Dendritic cell treated with granulocyte-macrophage colony-stimulating factor and Interleukin-4, amounts not matched to agents 40 ng/mL and 50 ng/mL, for 4 days (primary cell): ENCODE measurements around the gene SYNE1.
"Not testable (repeated sequence)": the region's sequence is repeated elsewhere in the genome, so short reads cannot be mapped to it uniquely, and the experiment has no call there.

ENCODE experiments used
- H3K27ac Mint-ChIP-seq: one replicate; pipeline ENCODE4 v1.8.0; 2022; ENCODE audit warnings: mild to moderate bottlenecking, mixed read lengths
- H3K27me3 Mint-ChIP-seq: one replicate; pipeline ENCODE4 v1.8.0; 2022; ENCODE audit warnings: mild to moderate bottlenecking, mixed read lengths
- H3K36me3 Mint-ChIP-seq: one replicate; pipeline ENCODE4 v1.8.0; 2022; ENCODE audit warnings: low read depth, mixed read lengths
- H3K4me1 Mint-ChIP-seq: one replicate; pipeline ENCODE4 v1.8.0; 2022; ENCODE audit warnings: low read depth, mixed read lengths
- H3K4me3 Mint-ChIP-seq: one replicate; pipeline ENCODE4 v1.8.0; 2022; ENCODE audit warnings: mild to moderate bottlenecking, moderate library complexity, mixed read lengths
- H3K9me3 Mint-ChIP-seq: one replicate; pipeline ENCODE4 v1.8.0; 2022; ENCODE audit warnings: mixed read lengths
- intact Hi-C: fragments of 100-400 bp; cut with micrococcal nuclease; formaldehyde crosslinking; loops from one replicate; pipeline ENCODE4 v1.15.0; 2022

Gene SYNE1

DNA sequence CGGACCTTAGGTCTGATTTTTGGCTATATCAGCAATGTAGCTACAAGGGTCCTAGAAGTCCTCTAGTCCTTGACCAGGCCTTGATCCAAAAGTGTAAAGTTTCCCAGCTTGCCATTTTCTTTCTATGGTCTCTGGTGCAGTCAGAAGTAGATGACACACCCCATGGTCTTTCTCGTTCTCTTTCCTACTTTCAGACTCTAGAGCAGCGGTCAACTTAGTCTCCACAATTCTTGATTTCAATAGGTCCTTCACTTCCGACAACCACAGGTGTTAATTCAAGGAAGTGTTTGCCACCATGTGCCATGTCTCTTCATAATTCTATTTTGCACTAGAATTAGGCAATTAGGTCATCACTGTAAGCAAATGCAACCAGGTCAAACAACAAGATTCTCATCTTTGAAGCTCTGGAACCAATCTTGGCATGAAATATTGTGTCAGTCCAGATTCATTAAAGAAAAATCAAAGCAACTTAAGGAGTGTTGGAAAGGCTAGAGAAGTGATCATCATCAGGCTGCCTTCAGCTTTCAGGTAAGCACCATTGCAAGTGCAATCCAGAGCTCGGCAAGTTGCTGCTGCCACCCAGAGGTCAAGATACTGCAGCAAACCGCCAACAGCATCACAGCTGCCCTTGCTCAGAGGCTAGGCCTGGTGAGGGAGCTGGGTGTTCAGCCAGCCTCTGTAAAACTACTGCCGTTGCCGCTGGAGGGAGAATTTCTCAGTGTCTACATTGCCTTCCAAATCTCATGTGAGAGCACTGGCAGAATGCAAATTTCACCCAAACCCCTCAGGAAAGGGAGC lies 5.6 kb upstream of the SYNE1 start:
- intact Hi-C loops = loop anchor here (1.0 kb wide), 1 partner anchor 90 kb away; no protein-coding TSS in a partner anchor
- peaks cover 5% of the 10 kb centered on the region for H3K4me1 Mint-ChIP-seq

DNA sequence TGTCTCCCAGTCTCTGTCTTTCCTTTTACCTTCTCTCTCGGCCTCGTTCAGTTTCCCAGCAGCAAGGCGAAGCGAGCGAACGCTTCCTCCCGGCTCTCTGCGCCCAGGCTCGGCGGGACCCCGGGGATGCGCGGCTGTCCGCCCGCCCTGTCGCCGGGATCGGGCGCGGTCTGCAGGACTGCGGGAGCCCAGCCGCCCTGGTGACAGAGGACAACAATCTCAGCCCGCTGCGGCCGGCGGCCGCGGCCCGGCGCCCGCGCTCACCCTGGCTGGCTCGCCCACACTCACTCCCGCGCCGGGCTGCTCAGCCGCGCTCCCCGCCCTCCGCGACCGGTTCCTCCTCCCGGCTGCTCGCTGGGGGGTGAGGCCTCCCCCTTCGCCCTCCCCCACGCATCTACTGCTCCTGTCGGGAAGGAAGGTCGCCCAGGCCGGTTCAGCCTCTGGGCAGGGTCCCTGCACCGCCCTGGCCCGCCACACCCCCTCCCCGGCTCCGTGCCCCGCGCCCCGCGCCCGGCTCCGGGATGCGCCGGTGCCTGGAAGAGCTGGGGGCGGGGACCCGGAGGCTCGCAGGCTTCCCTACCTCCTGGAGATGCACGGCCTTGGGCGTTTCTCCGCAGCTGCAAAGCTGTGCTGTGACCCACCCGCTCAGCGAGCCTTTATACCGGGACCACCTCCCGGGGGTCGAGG lies 410 bp downstream of the SYNE1 start:
- Mint-ChIP-seq H3K4me1 (peaks cover 29% of the 10 kb centered on the region), H3K27ac (peak overlapping the region; percentile 72), H3K27me3 (peaks cover 42% of the 10 kb centered on the region), H3K36me3 (no peaks in the 10 kb centered on the region), H3K9me3 (no peaks in the 10 kb centered on the region), H3K4me3 (peak overlapping the region; percentile 78)
- intact Hi-C loops = no loop called here

More for the DNA sequence above, 5.6 kb upstream of the SYNE1 start:
- no peak overlapping the region for H3K27ac Mint-ChIP-seq
- no peaks in the 10 kb centered on the region for H3K36me3 Mint-ChIP-seq
- H3K9me3 Mint-ChIP-seq = no peaks in the 10 kb centered on the region
- H3K27me3 Mint-ChIP-seq = peaks cover 21% of the 10 kb centered on the region
- H3K4me3 Mint-ChIP-seq = no peak overlapping the region

- H3K27ac Mint-ChIP-seq = peak overlapping the region; percentile 72
- no peaks in the 10 kb centered on the region for H3K36me3 Mint-ChIP-seq
- H3K9me3 Mint-ChIP-seq = no peaks in the 10 kb centered on the region
- H3K4me1 Mint-ChIP-seq = peaks cover 35% of the 10 kb centered on the region
- intact Hi-C loops = no loop called here
- peak overlapping the region; percentile 78 for H3K4me3 Mint-ChIP-seq
- H3K27me3 Mint-ChIP-seq = peaks cover 42% of the 10 kb centered on the region
Measured at GRCh38 chr6:152636021-152636608, 1.0 kb downstream of the SYNE1 start.

- peaks cover 41% of the 10 kb centered on the region for H3K4me1 Mint-ChIP-seq
- no peaks in the 10 kb centered on the region for H3K9me3 Mint-ChIP-seq
- peaks cover 40% of the 10 kb centered on the region for H3K27me3 Mint-ChIP-seq
- H3K27ac Mint-ChIP-seq = no peak overlapping the region
- intact Hi-C loops = no loop called here
- no peaks in the 10 kb centered on the region for H3K36me3 Mint-ChIP-seq
- H3K4me3 Mint-ChIP-seq = no peak overlapping the region
Measured at GRCh38 chr6:152634773-152635172, 2.4 kb downstream of the SYNE1 start.

DNA sequence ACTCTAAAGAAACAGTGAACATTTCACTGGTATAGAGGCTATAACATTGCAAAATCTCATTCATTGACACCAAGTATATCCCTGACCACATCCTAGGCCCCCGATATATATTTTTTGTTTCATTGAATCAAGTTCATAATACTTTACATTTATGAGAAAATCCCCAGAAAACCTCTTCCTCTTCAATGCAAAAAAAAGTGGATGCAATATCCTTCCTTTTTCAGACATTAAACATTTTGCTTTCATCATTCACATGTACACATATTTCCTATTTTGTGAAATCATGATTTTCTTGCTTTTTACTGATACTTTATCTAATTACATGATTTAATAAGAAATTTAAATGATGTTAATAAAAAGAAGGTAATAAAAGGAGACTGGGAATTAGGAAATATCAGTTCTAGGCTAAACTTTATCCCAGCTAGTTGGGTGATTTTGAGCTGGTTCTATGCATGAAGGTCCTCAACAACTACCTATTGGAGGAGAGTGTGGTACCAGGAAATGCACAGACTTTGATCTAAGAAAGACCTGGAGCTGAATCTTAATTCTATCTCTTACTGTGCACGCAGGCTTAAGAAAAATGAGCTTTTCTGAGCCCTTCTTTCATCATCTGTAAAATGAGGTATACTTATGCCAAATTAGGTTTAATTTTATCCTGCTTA lies 4.9 kb downstream of the SYNE1 start:
- no peaks in the 10 kb centered on the region for H3K36me3 Mint-ChIP-seq
- peaks cover 24% of the 10 kb centered on the region for H3K27me3 Mint-ChIP-seq
- no peaks in the 10 kb centered on the region for H3K9me3 Mint-ChIP-seq
- H3K4me1 Mint-ChIP-seq = peaks cover 34% of the 10 kb centered on the region
- no peak overlapping the region for H3K27ac Mint-ChIP-seq
- intact Hi-C loops = no loop called here
- H3K4me3 Mint-ChIP-seq = no peak overlapping the region

GRCh38 chr6:152631376-152631775 lies 5.8 kb downstream of the SYNE1 start:
- H3K27ac Mint-ChIP-seq = no peak overlapping the region
- no peaks in the 10 kb centered on the region for H3K36me3 Mint-ChIP-seq
- peaks cover 16% of the 10 kb centered on the region for H3K27me3 Mint-ChIP-seq
- intact Hi-C loops = no loop called here
- no peaks in the 10 kb centered on the region for H3K9me3 Mint-ChIP-seq
- H3K4me1 Mint-ChIP-seq = peaks cover 30% of the 10 kb centered on the region
- no peak overlapping the region for H3K4me3 Mint-ChIP-seq

GRCh38 chr6:152630832-152631231 lies 6.3 kb downstream of the SYNE1 start:
- Mint-ChIP-seq H3K27ac (no peak overlapping the region), H3K4me3 (no peak overlapping the region), H3K36me3 (no peaks in the 10 kb centered on the region), H3K9me3 (no peaks in the 10 kb centered on the region), H3K4me1 (peaks cover 25% of the 10 kb centered on the region), H3K27me3 (peaks cover 10% of the 10 kb centered on the region)
- intact Hi-C loops = no loop called here

GRCh38 chr6:152625213-152625612 lies 11.9 kb downstream of the SYNE1 start:
- intact Hi-C loops = no loop called here
- no peak overlapping the region for H3K4me3 Mint-ChIP-seq
- no peaks in the 10 kb centered on the region for H3K27me3 Mint-ChIP-seq
- no peak overlapping the region for H3K27ac Mint-ChIP-seq
- no peaks in the 10 kb centered on the region for H3K9me3 Mint-ChIP-seq
- peaks cover 3% of the 10 kb centered on the region for H3K4me1 Mint-ChIP-seq
- H3K36me3 Mint-ChIP-seq = no peaks in the 10 kb centered on the region

DNA sequence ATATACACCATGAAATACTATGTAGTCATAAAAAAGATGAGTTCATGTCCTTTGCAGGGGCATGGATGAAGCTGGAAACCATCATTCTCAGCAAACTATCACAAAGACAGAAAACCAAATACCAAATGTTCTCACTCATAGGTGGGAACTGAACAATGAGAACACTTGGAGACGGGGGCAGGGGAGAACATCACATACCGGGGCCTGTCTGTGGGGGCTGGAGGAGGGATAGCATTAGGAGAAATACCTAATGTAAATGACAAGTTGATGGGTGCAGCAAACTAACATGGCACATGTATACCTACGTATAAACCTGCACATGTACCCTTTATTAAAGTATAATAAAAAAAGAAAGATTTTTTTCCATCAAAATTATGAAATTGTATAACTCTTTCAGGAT lies 22.4 kb downstream of the SYNE1 start:
- H3K27ac Mint-ChIP-seq, H3K9me3 Mint-ChIP-seq, H3K4me1 Mint-ChIP-seq, intact Hi-C loops, H3K36me3 Mint-ChIP-seq, H3K27me3 Mint-ChIP-seq, H3K4me3 Mint-ChIP-seq: not testable (repeated sequence)

DNA sequence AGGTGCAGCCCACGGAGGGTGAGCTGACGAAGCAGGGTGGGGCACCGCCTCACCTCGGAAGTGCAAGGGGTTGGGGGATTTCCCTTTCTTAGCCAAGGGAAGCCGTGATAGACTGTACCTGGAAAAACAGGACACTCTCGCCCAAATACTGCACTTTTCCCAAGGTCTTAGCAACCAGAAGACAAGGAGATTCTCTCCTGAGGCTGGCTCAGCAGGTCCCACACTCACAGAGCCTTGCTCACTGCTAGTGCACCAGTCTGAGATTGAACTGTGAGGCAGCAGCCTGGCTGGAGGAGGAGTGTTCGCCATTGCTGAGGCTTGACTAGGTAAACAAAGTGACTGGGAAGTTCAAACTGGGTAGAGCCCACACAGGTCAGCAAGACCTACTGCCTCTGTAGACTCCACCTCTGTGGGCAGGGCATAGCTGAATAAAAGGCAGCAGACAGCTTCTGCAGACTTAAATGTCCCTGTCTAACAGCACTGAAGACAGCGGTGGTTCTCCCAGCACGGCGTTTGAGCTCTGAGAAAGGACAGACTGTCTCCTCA lies 28.0 kb downstream of the SYNE1 start:
- intact Hi-C loops = no loop called here

DNA sequence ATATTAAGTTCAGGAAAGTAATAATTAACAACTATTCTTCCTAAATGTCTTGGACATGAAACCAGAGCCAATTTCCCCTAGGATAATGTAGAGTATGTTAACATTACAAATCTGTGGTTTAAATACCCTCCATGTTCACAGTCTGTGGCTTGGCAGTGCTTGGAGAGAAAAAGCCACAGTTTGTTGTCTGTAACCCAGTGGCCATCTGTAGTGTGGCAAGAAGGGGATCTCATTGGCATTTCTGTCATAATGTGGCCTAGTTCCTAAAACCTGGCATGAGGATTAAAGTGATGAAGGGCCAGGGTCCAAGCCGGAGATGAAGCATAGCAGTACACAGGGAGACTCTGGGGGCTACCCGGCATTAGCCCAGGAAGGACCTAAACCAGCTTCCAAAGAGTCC lies 31.2 kb downstream of the SYNE1 start:
- Mint-ChIP-seq H3K36me3 (no peaks in the 10 kb centered on the region), H3K9me3 (peaks cover 8% of the 10 kb centered on the region), H3K27ac (no peak overlapping the region), H3K4me3 (no peak overlapping the region), H3K4me1 (no peaks in the 10 kb centered on the region), H3K27me3 (no peaks in the 10 kb centered on the region)
- intact Hi-C loops = no loop called here

More for the DNA sequence above, 28.0 kb downstream of the SYNE1 start:
- Mint-ChIP-seq H3K36me3 (no peaks in the 10 kb centered on the region), H3K9me3 (peaks cover 8% of the 10 kb centered on the region), H3K27me3 (no peaks in the 10 kb centered on the region), H3K27ac (no peak overlapping the region), H3K4me3 (no peak overlapping the region), H3K4me1 (no peaks in the 10 kb centered on the region)

GRCh38 chr6:152605342-152605741 lies 31.8 kb downstream of the SYNE1 start:
- H3K27me3 Mint-ChIP-seq = no peaks in the 10 kb centered on the region
- no peak overlapping the region for H3K27ac Mint-ChIP-seq
- peaks cover 6% of the 10 kb centered on the region for H3K9me3 Mint-ChIP-seq
- intact Hi-C loops = no loop called here
- H3K4me3 Mint-ChIP-seq = no peak overlapping the region
- no peaks in the 10 kb centered on the region for H3K4me1 Mint-ChIP-seq
- H3K36me3 Mint-ChIP-seq = no peaks in the 10 kb centered on the region

DNA sequence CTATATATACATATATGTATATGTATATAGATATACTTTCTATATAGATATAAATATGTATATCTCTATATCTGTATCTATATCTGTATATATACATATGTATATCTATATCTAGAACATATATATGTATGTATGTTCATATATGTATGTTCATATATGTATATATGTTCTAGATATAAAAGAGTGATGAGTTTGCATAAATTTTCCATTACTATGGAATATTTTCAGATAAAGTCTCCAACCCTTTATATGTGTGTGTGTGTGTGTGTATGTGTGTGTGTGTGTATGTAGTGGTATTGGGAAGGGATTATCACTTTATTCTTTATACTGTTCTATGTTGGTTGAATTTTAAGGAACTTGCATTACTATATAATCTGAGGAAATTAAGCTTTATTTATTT lies 33.3 kb downstream of the SYNE1 start:
- intact Hi-C loops = no loop called here
- no peaks in the 10 kb centered on the region for H3K4me1 Mint-ChIP-seq
- H3K27me3 Mint-ChIP-seq = no peaks in the 10 kb centered on the region
- H3K4me3 Mint-ChIP-seq = no peak overlapping the region
- no peaks in the 10 kb centered on the region for H3K9me3 Mint-ChIP-seq
- H3K36me3 Mint-ChIP-seq = no peaks in the 10 kb centered on the region
- H3K27ac Mint-ChIP-seq = no peak overlapping the region

- intact Hi-C loops = no loop called here
- H3K27ac Mint-ChIP-seq = no peak overlapping the region
- H3K4me1 Mint-ChIP-seq = no peaks in the 10 kb centered on the region
- no peak overlapping the region for H3K4me3 Mint-ChIP-seq
- H3K27me3 Mint-ChIP-seq = no peaks in the 10 kb centered on the region
- no peaks in the 10 kb centered on the region for H3K9me3 Mint-ChIP-seq
- no peaks in the 10 kb centered on the region for H3K36me3 Mint-ChIP-seq
Measured at GRCh38 chr6:152600022-152600421, 37.1 kb downstream of the SYNE1 start.
